Spleen (tissue), 11 donors: ENCODE data around the gene GNRH2. TPM values are rescaled to one million over a fixed set of nuclear protein-coding genes. Genes with fewer than 3 reads are reported as not detected.
"Not testable (repeated sequence)": the region's sequence is repeated elsewhere in the genome, so short reads cannot be mapped to it uniquely, and the experiment has no call there.

Source experiments
- DNase-seq: peaks from one replicate; pipeline ENCODE4 v3.0.0-alpha.2; 2020
- H3K27ac ChIP-seq, 8 donors: fragments of 200-600 bp; sonication (generic) in 7 of 8; 1 replicate in 4 of 8; 2 replicates in 4 of 8; pipeline versions ENCODE4 v1.5.0 to v1.8.0; 2016 to 2021; ENCODE audit warnings: inconsistent platforms in 4 of 8, mild to moderate bottlenecking in 4 of 8, moderate library complexity in 1 of 8
- H3K27me3 ChIP-seq, 7 donors: fragments of 200-600 bp; sonication (generic) in 6 of 7; replicated peaks in 1 of 7; 1 replicate in 4 of 7; 2 replicates in 3 of 7; pipeline versions ENCODE4 v1.5.0 to v1.8.0; 2016 to 2021; ENCODE audit warnings: inconsistent platforms in 3 of 7, mild to moderate bottlenecking in 1 of 7
- H3K36me3 ChIP-seq, 6 donors: fragments of 200-600 bp; sonication (generic) in 5 of 6; 1 replicate in 4 of 6; 2 replicates in 2 of 6; pipeline versions ENCODE4 v1.5.0 to v1.8.0; 2016 to 2021; ENCODE audit warnings: inconsistent platforms in 2 of 6
- H3K4me1 ChIP-seq, 6 donors: fragments of 200-600 bp; sonication (generic) in 5 of 6; 1 replicate in 3 of 6; 2 replicates in 3 of 6; pipeline versions ENCODE4 v1.5.0 to v1.8.0; 2016 to 2021; ENCODE audit warnings: inconsistent platforms in 3 of 6
- H3K4me3 ChIP-seq, 8 donors: fragments of 200-600 bp; sonication (generic) in 7 of 8; 1 replicate in 4 of 8; 2 replicates in 4 of 8; pipeline versions ENCODE4 v1.5.0 to v1.8.0; 2016 to 2021; ENCODE audit warnings: inconsistent platforms in 4 of 8, mild to moderate bottlenecking in 4 of 8, moderate library complexity in 2 of 8
- H3K9me3 ChIP-seq, 8 donors: fragments of 200-600 bp; sonication (generic) in 7 of 8; 1 replicate in 4 of 8; 2 replicates in 4 of 8; pipeline versions ENCODE4 v1.5.0 to v1.8.0; 2016 to 2021; ENCODE audit warnings: inconsistent platforms in 4 of 8
- POLR2A ChIP-seq, 3 donors: fragments of 450-650 bp; IDR thresholded peaks; one replicate each; pipeline ENCODE4 v1.5.1; 2017; ENCODE audit warnings: antibody characterized with exemption in 3 of 3, mild to moderate bottlenecking in 1 of 3
- POLR2AphosphoS5 ChIP-seq, 3 donors: sonication (generic); formaldehyde crosslinking; IDR thresholded peaks; one replicate each; pipeline ENCODE4 v1.5.1; 2017; ENCODE audit warnings: antibody characterized with exemption in 3 of 3
- WGBS, 5 donors: extraction: QIAGEN DNeasy Blood & Tissue Kit in 3 of 5; methylation state at CpG; one replicate each; pipeline versions ENCODE4 v1.1.5 to v1.1.7; 2013 to 2018; 5-methylcytosine and 5-hydroxymethylcytosine counted together
- intact Hi-C: fragments of 100-400 bp; cut with DNase I; formaldehyde crosslinking; loops from one replicate; pipeline ENCODE4 v1.15.0; 2023; ENCODE audit warnings: low total_unique reads
- polyA plus RNA-seq, 3 donors: library from polyadenylated mRNA; stranded (reverse); fragments of 200-250 nt; gene quantifications; one replicate each; pipeline ENCODE4 v1.2.1, GENCODE V29; 2013
- total RNA-seq, 7 donors: library from RNA; depleted of rRNA in 3 of 7; stranded (reverse); fragments of >200 nt in 3 of 7; fragmentation: NEBNext Ultra II Directional in 4 of 7; extraction: Animal tissue kit (Norgen Biotek cat#: 25700) in 4 of 7; gene quantifications; one replicate each; pipeline versions ENCODE4 v1.1.0 to v1.2.1, GENCODE V29; 2016 to 2021
- TF ChIP-seq, protein P1 (sequence below), 11 experiments: fragments of 200-600 bp in 7 of 11; fragments of 450-650 bp in 4 of 11; sonication (generic) in 4 of 11; IDR thresholded peaks in 8 of 11; conservative IDR thresholded peaks in 3 of 11; 1 replicate in 7 of 11; 2 replicates in 4 of 11; pipeline versions ENCODE4 v1.4.0 to v1.8.0; 2016 to 2021; ENCODE audit warnings: antibody characterized with exemption in 11 of 11, inconsistent platforms in 4 of 11, mild to moderate bottlenecking in 1 of 11
- donor health status: healthy with polysubstance abuse.
- donor health status: DM: no; HTN: no; CAD: no; lungs with moderate emphysema.
- donor health status: DM: no; HTN: no; CAD: no.
- donor health status: Bipolar disorder and iron deficiency.
- donor health status: healthy.
- donor health status: DM: no; HTN: no; CAD: no.
- donor health status: DM: yes; HTN: yes; CAD: no.

The GNRH2 gene
- total and polyA plus RNA-seq, 10 donors: 0.70 to 1.7 (median 1.0) TPM; not detected in 6

DNA sequence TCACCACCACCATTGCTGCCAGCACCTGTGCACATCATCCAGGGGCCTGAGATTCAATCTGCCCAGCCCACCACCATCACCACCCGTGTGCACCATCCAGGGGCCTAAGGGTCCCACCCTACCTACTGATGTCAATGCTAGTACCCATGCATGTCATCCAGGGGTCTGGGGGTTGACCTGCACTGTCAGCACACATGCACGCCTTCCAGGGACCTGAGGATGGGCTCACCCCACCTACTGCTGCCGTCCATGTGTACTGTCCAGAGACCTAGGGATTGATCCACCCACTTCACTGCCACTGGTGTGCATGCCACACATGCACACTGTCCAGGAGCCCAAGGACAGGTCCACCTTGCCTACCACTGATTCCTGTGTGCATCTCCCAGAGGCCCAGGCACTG, 16.1 kb downstream of the GNRH2 start:
- intact Hi-C loops: loop anchor here (10.0 kb wide), 1 partner anchor 255 kb away; no protein-coding TSS in a partner anchor
- no peaks in the 10 kb centered on the region for H3K27me3 ChIP-seq
- H3K27ac ChIP-seq: no peak overlapping the region
- no peak overlapping the region for H3K4me3 ChIP-seq
- H3K36me3 ChIP-seq: no peaks in the 10 kb centered on the region
- H3K4me1 ChIP-seq: no peaks in the 10 kb centered on the region
- TF ChIP-seq, protein P1, sequence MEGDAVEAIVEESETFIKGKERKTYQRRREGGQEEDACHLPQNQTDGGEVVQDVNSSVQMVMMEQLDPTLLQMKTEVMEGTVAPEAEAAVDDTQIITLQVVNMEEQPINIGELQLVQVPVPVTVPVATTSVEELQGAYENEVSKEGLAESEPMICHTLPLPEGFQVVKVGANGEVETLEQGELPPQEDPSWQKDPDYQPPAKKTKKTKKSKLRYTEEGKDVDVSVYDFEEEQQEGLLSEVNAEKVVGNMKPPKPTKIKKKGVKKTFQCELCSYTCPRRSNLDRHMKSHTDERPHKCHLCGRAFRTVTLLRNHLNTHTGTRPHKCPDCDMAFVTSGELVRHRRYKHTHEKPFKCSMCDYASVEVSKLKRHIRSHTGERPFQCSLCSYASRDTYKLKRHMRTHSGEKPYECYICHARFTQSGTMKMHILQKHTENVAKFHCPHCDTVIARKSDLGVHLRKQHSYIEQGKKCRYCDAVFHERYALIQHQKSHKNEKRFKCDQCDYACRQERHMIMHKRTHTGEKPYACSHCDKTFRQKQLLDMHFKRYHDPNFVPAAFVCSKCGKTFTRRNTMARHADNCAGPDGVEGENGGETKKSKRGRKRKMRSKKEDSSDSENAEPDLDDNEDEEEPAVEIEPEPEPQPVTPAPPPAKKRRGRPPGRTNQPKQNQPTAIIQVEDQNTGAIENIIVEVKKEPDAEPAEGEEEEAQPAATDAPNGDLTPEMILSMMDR (IDR thresholded peaks at IDR 0.05 in 8 of 11, conservative IDR thresholded peaks at IDR 0.05 in 3 of 11): no peak
- TF ChIP-seq POLR2A (IDR thresholded peaks at IDR 0.05) (no peak), POLR2AphosphoS5 (IDR thresholded peaks at IDR 0.05) (no peak)
- DNase-seq: peak; percentile 30
- no peaks in the 10 kb centered on the region for H3K9me3 ChIP-seq
- 83 to 100% (median 87%) methylated on average over 1 to 3 of the region's 3 CpGs for WGBS, 5 donors

DNA sequence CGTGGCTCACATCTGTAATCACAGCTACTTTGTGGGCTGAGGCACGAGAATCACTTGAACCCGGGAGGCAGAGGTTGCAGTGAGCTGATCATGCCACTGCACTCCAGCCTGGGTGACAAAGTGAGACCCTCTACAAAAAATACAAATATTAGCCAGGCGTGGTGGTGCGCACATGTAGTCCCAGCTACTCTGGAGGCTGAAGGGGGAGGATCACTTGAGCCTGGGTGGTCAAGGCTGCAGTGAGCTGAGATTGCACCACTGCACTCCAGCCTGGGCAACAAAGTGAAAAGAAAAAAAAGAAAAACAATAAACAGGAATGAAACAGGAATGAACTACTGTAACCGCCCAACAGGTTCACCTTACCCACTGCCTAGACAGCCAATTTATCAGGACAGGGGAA, 20.7 kb downstream of the GNRH2 start:
- H3K27ac ChIP-seq, H3K9me3 ChIP-seq, H3K4me3 ChIP-seq, H3K36me3 ChIP-seq, H3K4me1 ChIP-seq, H3K27me3 ChIP-seq, intact Hi-C loops: not testable (repeated sequence)
- peak; percentile 30 for DNase-seq
- 74 to 85% (median 82%) methylated on average over 6 of the region's 6 CpGs for WGBS, 5 donors

DNA sequence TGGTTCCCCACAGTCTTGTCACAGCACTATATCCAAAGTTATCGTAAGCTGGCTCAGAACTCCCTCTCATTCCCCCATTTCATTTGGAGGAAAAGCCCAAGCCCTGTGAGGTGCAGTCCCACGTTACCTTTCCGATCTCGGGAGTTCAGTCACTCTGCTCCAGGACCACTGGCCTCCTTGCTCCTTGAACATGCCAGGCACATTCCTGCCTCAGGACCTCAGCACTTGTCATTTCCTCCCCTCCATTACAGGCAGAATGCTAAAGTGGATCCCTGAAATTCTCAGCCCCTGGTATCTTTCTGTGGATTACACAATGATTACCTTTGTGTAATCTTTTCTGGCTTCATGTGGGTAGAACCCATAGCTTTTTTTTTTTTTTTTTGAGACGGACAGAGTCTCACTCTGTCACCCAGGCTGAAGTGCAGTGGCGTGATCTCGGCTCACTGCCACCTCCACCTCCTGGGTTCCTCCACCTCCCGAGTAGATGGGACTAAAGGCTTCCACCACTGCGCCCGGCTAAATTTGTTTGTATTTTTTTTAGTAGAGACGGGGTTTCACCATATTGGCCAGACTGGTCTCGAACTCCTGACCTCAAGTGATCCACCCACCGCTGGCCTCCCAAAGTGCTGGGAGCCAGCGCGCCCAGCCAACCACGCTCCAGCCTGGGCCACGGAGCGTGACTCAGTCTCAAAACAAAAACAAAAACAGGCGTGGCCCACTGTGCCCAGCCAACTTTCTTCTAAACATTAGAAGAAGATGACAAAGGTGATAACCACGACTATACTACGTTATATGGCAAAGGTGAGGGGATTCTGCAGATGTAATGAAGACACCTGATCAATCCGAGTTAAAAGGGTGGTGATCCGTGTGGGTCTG, 24.0 kb downstream of the GNRH2 start:
- peak; percentile 21 for DNase-seq
- 78 to 88% (median 82%) methylated on average over 23 of the region's 23 CpGs for WGBS, 5 donors
- no peak overlapping the region for H3K4me3 ChIP-seq
- TF ChIP-seq, protein P1 (IDR thresholded peaks at IDR 0.05 in 8 of 11, conservative IDR thresholded peaks at IDR 0.05 in 3 of 11): no peak
- no peak for TF ChIP-seq POLR2AphosphoS5 (IDR thresholded peaks at IDR 0.05)
- no peak for TF ChIP-seq POLR2A (IDR thresholded peaks at IDR 0.05)
- peaks cover 0 to 19% (median 14%) of the 10 kb centered on the region in 7 donors for H3K27me3 ChIP-seq
- no peaks in the 10 kb centered on the region for H3K9me3 ChIP-seq
- no peak overlapping the region for H3K27ac ChIP-seq
- peaks cover 0 to 17% (median 14%) of the 10 kb centered on the region in 6 donors for H3K4me1 ChIP-seq
- intact Hi-C loops: no loop called here
- H3K36me3 ChIP-seq: no peaks in the 10 kb centered on the region

DNA sequence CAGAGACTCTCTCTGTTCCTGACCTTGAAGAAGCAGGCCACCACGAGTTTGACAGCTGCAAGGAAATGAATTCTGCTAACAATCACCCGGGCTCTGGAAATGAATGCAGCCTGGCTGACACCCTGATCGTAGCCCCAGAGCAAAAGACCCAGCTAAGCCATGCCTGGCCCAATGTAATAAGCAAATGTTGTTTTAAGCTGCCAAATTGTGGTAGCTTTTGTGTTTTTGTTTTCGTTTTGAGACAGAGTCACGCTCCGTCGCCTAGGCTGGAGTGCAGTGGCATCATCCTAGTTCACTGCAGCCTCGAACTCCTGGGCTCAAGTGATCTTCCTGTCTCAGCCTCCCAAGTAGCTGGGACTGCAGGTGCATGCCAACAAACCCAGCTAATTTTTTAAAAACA, 24.7 kb downstream of the GNRH2 start:
- H3K4me3 ChIP-seq: no peak overlapping the region
- intact Hi-C loops: no loop called here
- H3K27me3 ChIP-seq: peaks cover 0 to 26% (median 19%) of the 10 kb centered on the region in 7 donors
- no peak overlapping the region for H3K27ac ChIP-seq
- 62 to 74% (median 67%) methylated on average over 7 to 8 of the region's 8 CpGs for WGBS, 5 donors
- DNase-seq: peak; percentile 29
- no peaks in the 10 kb centered on the region for H3K36me3 ChIP-seq
- peaks cover 0 to 22% (median 16%) of the 10 kb centered on the region in 6 donors for H3K4me1 ChIP-seq
- no peak for TF ChIP-seq POLR2A (IDR thresholded peaks at IDR 0.05)
- TF ChIP-seq, protein P1 (IDR thresholded peaks at IDR 0.05 in 8 of 11, conservative IDR thresholded peaks at IDR 0.05 in 3 of 11): no peak
- TF ChIP-seq POLR2AphosphoS5 (IDR thresholded peaks at IDR 0.05): no peak
- no peaks in the 10 kb centered on the region for H3K9me3 ChIP-seq
